Measurements from ENCODE around the gene WDFY2. TPM values are rescaled to one million over a fixed set of nuclear protein-coding genes. Genes with fewer than 3 reads are reported as not detected.

Gene WDFY2
- total and polyA plus RNA-seq, 12 donors, result 13.2 to 38.6 (median 26.0) TPM

- intact Hi-C loops (cut with DNase I), result no loop called here
- Histone ChIP-seq H3K27me3 (no peaks in the 10 kb centered on the region), H3K36me3 (replicated peaks in 1 of 2) (no peaks in the 10 kb centered on the region), H3K4me3 (no peak overlapping the region), H3K9me3 (replicated peaks in 1 of 3) (no peaks in the 10 kb centered on the region), H3K4me1 (replicated peaks in 1 of 2) (no peaks in the 10 kb centered on the region), H3K27ac (no peak overlapping the region)
- TF ChIP-seq, protein P1, sequence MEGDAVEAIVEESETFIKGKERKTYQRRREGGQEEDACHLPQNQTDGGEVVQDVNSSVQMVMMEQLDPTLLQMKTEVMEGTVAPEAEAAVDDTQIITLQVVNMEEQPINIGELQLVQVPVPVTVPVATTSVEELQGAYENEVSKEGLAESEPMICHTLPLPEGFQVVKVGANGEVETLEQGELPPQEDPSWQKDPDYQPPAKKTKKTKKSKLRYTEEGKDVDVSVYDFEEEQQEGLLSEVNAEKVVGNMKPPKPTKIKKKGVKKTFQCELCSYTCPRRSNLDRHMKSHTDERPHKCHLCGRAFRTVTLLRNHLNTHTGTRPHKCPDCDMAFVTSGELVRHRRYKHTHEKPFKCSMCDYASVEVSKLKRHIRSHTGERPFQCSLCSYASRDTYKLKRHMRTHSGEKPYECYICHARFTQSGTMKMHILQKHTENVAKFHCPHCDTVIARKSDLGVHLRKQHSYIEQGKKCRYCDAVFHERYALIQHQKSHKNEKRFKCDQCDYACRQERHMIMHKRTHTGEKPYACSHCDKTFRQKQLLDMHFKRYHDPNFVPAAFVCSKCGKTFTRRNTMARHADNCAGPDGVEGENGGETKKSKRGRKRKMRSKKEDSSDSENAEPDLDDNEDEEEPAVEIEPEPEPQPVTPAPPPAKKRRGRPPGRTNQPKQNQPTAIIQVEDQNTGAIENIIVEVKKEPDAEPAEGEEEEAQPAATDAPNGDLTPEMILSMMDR (IDR thresholded peaks at IDR 0.05), result no peak
- no peak for TF ChIP-seq POLR2A (IDR thresholded peaks at IDR 0.05)
- no peak for DNase-seq
- 80 to 93% (median 88%) methylated on average over 4 of the region's 4 CpGs for WGBS, 4 donors
These were observed 112.9 kb downstream of the WDFY2 start for GRCh38 chr13:51697181-51697580.

GRCh38 chr13:51697855-51698254 is 113.6 kb downstream of the WDFY2 start:
- no peaks in the 10 kb centered on the region for H3K36me3 ChIP-seq (replicated peaks in 1 of 2)
- no peaks in the 10 kb centered on the region for H3K27me3 ChIP-seq
- no peaks in the 10 kb centered on the region for H3K4me1 ChIP-seq (replicated peaks in 1 of 2)
- H3K27ac ChIP-seq, result no peak overlapping the region
- TF ChIP-seq, protein P1 (IDR thresholded peaks at IDR 0.05), result no peak
- TF ChIP-seq POLR2A (IDR thresholded peaks at IDR 0.05), result no peak
- H3K4me3 ChIP-seq, result no peak overlapping the region
- DNase-seq, result no peak
- WGBS, 4 donors, result 77 to 86% (median 83%) methylated on average over 2 of the region's 2 CpGs
- intact Hi-C loops (cut with DNase I), result no loop called here
- H3K9me3 ChIP-seq (replicated peaks in 1 of 3), result no peaks in the 10 kb centered on the region

DNA sequence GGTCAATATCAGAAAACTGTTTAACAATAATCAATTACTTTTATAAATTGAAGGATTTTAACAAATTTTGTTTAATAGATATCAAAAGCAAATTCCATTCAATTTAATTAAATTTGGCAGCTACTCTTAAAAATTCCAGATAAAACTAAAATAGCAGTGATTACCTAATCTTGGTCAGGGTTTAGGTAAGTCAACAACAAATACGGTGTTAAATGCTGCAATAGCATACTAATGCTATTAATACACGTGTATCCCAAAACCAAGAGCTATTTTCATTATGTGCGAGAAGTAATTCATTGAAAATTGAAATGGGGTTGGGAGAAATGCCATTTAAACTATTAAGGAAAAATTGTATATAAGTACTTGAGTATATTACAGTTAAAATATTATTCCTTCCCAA is 114.1 kb downstream of the WDFY2 start:
- intact Hi-C loops (cut with DNase I), result no loop called here
- no peaks in the 10 kb centered on the region for H3K9me3 ChIP-seq (replicated peaks in 1 of 3)
- H3K4me3 ChIP-seq, result no peak overlapping the region
- no peak overlapping the region for H3K27ac ChIP-seq
- TF ChIP-seq, protein P1 (IDR thresholded peaks at IDR 0.05), result no peak
- H3K27me3 ChIP-seq, result no peaks in the 10 kb centered on the region
- no peak for DNase-seq
- no peaks in the 10 kb centered on the region for H3K36me3 ChIP-seq (replicated peaks in 1 of 2)
- 73 to 89% (median 83%) methylated on average over 3 of the region's 3 CpGs for WGBS, 4 donors
- H3K4me1 ChIP-seq (replicated peaks in 1 of 2), result no peaks in the 10 kb centered on the region

DNA sequence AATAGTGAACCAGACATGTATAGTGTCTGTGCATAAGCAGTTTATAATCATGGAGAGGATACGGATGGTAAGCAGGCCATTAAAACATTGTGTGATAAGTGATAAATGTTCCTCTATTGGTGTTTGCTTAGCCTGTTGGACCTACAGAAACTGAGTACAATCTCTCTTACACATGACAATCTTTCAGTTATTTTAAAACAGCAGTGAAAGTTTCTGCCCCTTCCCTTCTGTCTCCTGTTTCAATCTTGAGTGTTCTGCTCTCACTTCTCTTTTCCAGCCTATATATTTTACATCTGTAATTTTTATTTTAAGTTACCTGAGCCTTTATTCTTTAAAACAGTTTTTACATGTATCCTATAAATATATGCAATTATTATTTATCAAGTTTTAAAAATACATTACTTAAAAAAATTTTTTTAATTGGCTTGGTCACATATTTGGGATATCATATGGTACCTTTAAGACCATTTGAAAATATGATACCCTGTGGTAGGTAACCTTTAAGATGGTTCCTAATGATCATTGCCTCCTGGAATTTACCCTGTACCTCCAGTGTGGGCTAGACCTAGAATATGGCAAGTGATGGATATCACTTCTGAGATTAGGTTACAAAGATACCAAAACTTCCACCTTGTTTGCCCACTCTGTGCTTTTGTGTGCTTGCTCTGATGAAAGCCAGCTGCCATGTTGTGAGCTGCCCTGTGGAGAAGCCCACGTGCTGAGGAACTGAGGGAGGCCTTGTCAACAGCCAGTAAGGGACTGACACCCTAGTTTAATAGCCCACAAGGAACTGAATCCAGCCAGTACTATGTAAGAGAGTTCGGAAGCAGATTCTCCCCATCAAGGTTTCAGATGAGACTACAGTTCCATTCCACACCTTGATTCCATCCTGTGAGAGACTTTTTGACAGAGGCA is 120.4 kb downstream of the WDFY2 start:
- Histone ChIP-seq H3K27me3 (no peaks in the 10 kb centered on the region), H3K9me3 (replicated peaks in 1 of 3) (no peaks in the 10 kb centered on the region), H3K36me3 (replicated peaks in 1 of 2) (no peaks in the 10 kb centered on the region), H3K4me1 (replicated peaks in 1 of 2) (no peaks in the 10 kb centered on the region), H3K4me3 (no peak overlapping the region), H3K27ac (no peak overlapping the region)
- no peak for TF ChIP-seq POLR2A (IDR thresholded peaks at IDR 0.05)
- TF ChIP-seq, protein P1 (IDR thresholded peaks at IDR 0.05), result no peak
- intact Hi-C loops (cut with DNase I), result no loop called here
- DNase-seq, result no peak
- WGBS, 4 donors, result 82 to 92% (median 90%) methylated on average over 3 of the region's 3 CpGs
